ENCODE data around the gene LIPK. TPM values are rescaled to one million over a fixed set of nuclear protein-coding genes. Genes with fewer than 3 reads are reported as not detected.
A peak's percentile ranks its signal among the peaks of the same experiment; 100 is the strongest.
"Not testable (repeated sequence)": the region's sequence is repeated elsewhere in the genome, so short reads cannot be mapped to it uniquely, and the experiment has no call there.

LIPK gene, protein sequence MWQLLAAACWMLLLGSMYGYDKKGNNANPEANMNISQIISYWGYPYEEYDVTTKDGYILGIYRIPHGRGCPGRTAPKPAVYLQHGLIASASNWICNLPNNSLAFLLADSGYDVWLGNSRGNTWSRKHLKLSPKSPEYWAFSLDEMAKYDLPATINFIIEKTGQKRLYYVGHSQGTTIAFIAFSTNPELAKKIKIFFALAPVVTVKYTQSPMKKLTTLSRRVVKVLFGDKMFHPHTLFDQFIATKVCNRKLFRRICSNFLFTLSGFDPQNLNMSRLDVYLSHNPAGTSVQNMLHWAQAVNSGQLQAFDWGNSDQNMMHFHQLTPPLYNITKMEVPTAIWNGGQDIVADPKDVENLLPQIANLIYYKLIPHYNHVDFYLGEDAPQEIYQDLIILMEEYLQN
- polyA plus RNA-seq (ENCODE audit: insufficient read length in 3 of 3) = not detected
- long read RNA-seq, donor 1 = 0 reads
- long read RNA-seq, donor 2 = 0 reads
- long read RNA-seq, donor 3 = 0 reads
- long read RNA-seq, donor 4 = 0 reads
- long read RNA-seq, donor 5 = 0 reads
- long read RNA-seq, donor 6 = 0 reads
- long read RNA-seq, donor 7 = 0 reads
- long read RNA-seq, donor 8 = 0 reads
- long read RNA-seq, donor 9 = 0 reads
- long read RNA-seq, donor 10 = 0 reads
- long read RNA-seq, donor 11 = 0 reads
- long read RNA-seq, donor 12 = 0 reads
- long read RNA-seq, donor 13 = 0 reads
- long read RNA-seq, donor 14 = 0 reads
- long read RNA-seq, donor 15 = 0 reads
- long read RNA-seq, donor 16 = 0 reads

DNA sequence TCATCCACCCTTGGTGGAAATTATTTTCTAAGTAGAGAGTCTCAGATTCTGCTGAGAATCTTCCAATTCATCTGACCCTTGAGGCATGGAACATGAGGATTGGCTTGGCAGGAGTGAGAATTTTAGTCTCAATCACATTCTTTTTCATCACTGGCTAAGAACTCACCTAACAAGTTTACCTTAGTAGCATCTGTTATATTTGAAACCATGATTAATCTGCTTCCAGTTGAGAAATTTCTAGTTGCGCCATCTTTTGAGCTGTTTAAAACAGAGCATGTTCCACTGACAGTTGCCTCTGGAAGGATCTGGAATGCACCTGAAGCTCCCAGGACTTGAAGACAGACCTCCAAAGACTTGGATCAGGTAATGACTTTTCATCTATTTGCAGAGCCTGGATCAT is at the start of gene LIPK:
TSS of gene LIPK (plus strand) at position 292 of the 400 bp plus-strand sequence. CDS start 18,295 bp downstream, outside the sequence.
- DNase-seq = no peak

DNA sequence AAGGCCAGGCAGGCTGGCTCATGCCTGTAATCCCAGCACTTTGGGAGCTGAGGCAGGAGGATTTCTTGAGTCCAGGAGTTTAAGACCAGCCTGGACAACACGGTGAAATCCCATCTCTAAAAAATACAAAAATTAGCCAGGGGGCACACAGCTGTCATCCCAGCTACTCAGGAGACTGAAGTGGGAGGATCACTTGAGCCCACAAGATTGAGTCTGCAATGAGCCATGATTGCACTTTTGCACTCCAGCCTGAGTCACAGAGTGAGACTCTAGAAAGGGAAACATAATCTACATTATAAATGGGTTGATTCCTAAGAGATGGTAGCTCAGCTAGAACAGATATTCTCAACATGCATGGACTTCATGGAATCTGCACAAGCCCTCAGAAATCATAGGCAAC is 48.1 kb upstream of the LIPK start:
- no peak for DNase-seq

DNA sequence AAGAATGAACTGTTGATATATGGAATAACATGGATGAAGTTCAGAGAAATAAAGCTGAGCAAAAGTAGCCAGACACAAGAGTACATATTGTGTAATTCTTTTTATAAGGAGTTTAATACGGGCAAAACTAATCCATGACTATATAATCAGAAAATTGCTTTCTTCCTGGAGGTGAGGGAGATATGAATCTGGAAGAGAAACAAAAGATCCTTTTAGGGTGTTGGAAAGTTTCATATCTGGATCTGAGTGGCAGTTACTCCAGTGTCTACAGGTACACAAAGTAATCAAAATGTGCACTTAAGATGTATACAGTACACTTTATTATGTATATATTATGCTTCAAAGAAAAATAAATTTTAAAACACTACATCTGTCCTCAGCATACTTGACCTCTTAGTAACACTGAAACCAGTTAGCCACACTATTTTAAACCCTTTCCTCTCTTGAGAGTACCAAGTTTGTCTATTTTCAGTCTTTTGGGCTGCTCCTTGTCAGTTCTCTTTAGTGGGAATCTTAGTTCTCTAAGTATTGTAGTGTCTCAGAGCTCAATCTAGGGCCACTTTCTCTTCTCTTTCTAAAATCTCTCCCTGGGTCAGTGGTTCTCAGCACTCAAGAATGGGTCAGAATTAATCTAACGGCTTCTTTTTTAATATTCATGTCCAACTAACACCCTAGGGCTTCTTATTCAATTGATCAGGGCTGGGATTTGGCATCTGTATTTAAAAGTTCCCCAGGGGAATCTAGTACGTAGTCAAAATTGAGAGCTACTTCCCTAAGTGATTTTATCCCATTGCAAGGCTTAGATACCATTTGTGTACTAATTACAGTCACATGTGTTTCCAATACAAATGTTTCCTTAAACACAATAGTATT is 46.1 kb upstream of the LIPK start:
- no peak for DNase-seq

DNA sequence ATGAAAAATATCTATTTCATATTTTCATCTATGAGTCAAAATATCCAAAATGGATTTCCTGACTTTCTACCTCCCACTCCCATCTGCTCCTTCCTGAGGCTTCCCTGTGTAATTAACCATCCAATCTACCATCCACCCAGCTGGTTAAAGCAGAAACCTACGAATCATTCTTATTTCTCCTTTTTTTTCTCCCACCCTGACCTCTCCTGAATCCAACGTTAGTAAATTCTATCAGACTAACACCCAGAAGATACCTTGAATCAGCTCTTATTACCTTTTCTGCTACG is 45.5 kb upstream of the LIPK start:
- no peak for DNase-seq

DNA sequence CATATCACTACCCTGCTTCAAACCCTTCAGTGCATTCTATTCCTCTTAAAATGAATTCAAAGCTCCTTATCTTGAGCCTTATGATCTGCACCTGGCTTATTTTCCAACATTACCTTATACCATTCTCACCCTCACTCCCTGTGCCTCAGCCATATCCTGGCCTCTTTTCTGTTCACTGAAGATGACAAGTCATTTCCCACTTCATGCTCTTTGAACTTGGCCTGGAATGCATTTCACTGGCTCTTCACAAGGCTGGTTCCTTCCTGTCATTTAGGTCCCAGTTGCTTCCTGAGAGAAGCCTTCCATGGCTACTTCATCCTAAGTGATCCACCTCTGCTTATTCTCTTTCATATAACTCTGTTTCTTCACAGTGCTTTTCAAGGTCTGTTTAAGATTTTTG is 45.0 kb upstream of the LIPK start:
- DNase-seq = no peak

DNA sequence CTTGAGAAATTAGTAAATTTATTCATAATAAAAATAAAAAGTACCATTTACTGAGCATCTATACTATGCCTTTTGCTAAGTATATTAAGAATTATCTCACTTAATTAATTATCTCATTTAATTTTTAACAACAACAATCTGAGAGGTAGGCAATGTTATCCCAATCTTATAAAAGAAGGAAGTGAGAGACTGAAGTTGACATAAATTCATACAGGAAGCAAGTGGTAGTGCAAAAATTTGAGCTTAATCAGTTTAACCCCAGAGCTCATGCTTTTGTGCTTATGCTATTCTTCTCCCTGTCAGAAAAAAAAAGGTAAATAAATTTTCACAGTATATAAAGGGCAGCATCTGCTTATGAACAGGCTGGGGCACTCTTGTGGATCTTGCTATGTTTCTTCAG is 44.5 kb upstream of the LIPK start:
- DNase-seq = no peak

DNA sequence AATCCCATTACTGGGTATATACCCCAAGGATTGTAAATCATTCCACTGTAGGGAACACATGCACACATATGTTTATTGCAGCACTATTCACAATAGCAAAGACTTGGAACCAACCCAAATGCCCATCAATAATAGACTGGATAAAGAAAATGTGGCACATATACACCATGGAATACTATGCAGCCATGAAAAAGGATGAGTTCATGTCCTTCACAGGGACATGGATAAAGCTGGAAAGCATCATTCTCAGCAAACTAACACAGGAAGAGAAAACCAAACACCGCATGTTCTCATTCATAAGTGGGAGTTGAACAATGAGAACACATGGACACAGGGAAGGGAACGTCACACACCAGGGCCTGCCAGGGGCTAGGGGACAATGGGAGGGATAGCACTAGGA is 42.9 kb upstream of the LIPK start:
- not testable (repeated sequence) for DNase-seq

DNA sequence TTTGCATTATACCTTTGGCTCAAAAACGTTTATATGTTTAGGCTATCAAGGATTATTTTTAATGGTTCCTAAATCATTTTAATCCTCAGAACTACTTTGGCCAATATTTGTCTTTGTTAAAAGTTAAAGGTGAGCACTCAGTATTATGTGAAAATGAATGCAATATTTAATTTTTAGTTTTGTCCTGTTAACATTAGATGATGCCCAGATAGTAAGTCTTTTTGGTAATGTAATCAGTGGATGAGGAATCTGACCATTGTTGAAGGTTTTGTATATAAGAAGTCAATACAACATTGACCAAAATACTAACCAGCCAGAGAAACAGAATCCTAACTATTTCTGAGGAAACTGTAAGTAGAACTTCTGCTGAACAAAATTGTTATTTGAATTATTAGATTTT is 41.9 kb upstream of the LIPK start, which contains the start of gene LIPF:
TSS of gene LIPF (plus strand) at position 301 of the 400 bp plus-strand sequence. CDS start 2,856 bp downstream, outside the sequence.
- no peak for DNase-seq

DNA sequence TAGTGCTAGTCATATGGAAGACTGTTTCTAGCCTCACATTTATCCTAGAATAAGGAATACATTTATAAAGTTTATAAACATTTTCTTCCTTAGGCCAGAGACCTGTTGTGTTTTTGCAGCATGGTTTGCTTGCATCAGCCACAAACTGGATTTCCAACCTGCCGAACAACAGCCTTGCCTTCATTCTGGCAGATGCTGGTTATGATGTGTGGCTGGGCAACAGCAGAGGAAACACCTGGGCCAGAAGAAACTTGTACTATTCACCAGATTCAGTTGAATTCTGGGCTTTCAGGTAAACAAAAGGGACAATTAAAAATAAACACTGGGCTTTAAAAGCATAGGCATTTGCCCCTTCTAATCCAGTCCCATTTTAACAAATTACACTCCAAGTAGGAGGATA is 37.6 kb upstream of the LIPK start:
- DNase-seq = no peak

DNA sequence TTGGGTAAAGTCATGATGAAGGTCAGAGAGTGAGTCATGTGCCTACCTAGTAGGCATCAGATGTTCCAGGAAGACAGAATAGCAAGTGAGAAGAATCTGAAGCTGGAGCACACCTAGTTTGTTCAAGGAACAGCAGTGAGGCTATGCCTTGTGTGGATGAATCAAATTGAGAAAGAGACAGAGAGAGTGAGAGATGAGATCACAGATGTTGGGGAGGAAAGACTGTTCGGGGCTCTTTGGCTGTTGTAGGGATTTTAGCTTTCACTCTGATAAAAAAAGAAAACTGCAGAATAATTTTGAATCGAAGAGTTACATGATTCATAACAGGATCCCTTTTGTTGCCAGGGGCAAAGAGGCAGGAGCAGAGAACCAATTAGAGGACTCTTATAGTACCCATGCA is 35.6 kb upstream of the LIPK start:
- DNase-seq = no peak

DNA sequence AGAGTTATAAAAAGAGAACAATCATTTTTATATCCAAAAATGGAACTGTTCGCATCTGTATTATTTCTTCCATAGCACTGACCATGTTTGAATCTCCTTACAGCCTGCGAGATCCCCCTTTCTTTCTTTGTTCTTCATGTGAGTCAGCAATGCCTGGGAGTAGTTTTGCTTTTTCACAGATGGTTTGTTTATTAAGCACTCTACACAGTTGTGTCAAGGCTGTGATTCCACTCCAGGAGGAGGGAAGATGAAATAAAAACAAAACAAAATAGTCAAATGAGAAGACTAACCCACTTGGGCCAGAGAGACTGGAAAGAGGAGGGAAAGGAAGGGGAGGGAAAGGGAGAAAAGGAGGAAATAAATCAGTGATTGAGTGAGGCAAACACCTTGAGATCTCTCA is 34.0 kb upstream of the LIPK start:
- no peak for DNase-seq

DNA sequence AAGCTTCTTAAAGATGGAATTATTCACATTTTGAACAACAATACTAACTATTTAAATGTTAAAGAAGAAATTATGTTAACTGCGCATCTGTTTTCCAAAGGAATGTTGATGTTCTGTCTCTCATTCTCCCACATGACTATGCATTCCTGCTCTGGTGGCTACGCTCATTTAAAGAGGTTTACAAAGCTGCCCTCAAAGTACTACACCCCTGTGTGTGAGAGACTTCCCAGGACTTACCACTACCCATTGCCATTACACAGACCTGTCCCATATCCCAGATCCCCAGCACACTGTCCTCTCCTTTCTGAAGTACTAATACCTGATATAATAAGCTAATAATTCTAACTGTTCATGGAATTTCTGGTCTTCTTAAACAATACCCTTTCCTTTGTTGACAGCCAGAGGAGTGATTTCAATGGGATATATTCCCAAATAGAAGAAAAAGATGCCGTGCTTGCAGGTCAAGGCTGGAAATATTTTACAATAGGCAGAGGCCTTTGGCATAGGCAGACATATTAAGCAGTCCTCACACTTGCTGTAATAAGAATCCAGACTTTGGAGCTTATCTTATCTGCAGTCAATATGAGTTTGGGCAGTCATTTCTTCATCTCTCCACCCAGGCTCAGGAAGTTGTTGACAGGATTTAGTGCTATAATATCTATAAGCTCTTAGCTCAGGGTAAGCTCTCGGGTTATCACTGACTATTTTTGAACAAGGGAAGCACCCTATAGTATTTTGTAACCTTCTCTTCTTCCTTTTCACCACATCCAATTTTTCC is 29.6 kb upstream of the LIPK start:
- DNase-seq = no peak

DNA sequence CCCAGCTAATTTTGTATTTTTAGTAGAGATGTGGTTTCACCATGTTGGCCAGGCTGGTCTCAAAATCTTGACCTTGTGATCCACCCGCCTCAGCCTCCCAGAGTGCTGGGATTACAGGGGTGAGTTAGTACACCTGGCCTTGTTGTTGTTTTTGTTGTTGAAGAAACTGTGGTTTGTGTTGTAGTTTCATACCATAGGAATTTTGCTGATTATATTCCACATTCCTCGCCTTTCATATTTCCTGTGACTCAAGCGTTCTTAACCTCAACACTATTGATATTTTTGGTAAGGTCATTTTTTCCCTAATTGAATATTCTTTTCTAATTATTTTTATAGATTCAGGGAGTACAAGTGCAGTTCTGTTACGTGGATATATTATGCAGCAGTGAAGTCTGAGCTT is 25.1 kb upstream of the LIPK start:
- no peak for DNase-seq

DNA sequence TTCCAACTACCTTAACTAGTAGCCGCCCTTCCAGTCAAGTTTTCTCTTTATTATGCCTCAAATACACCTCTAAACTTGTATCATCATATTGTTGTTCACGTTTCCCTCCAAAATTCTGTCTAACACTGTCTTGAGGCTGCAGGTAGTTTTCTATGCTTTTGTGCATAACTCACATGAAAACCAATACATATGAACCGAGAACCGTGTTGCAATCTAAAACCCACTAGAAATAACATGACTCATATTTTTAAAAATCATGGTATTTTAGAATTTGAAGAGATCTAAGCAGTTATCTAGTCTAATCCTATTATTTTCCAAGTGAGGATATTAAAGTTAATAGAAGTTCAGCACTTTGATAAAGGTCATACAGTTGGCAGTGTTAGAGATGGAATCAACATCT is 23.6 kb upstream of the LIPK start:
- DNase-seq = no peak

DNA sequence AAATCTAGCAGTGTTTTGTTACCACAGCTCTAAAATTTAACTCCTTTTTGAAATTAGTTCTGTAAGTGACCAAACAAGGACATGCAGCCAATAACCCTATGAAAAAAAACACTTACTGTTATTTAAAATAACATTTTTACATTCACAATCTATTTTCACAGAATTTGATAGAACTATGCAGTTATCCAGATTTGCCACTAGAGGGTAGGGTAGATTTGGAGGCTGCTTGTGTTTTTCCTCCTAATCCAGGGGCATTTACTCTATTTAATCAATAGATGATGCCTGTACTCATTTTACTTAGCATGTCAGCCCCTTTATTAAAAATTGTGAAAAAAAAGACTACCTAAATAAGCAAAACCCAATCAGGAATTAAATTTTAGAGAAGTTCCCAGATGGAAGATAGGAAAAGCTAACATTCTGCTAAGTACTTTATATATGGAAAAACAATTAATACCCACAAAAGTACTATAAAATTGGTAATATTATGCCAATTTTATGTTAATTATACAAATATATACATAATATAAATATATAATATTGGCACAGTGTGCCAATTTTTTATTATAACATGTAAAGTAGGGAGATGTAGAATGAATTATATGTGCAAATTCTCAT is 18.1 kb upstream of the LIPK start:
- no peak for DNase-seq

DNA sequence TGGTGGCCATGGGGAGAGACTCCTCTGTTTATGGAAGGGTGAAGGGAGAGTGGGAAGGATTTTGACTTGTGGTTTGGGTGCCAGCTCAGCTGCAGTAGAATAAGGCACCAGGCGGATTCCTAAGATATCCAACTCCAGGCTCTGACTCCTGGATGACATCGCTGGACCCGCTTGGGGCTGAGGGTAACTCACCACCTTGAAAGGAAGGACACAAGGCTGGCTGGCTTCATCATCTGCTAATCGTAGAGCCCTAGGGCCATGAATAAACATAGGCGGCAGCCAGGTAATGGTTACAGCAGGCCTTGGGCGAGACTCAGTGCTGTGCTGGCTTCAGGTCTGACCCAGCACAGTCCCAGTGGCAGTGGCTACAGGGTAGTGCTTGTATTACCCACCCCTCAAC is 16.7 kb upstream of the LIPK start:
- no peak for DNase-seq

DNA sequence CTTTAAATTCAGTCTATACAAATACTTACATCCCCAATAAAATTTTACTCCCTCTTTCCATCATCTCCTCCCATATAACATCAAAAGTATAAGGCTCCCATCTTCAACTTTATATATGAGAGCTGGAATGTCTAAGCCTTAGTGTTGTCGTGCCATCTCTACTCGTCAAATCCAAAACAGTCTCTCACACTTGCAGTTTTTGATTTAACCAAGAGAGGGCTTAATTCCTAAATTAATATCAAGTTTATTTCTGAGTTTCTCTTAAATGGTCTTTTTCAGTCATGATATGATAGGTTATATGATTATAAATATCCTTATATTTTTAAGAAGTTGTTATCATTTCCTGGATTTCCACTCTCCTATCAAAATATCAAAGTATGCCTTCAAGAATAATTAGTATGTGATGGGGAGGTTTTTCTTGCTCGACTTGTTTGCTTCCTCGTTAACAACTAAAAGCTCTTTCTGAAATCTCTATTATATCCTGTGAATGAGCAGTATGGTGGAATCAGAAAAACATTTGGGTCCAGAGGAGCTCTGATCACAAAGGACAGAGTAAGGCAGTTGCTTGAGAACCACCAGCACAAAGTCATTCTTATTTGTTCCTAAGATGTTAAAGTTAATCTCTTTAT is 12.5 kb upstream of the LIPK start:
- no peak for DNase-seq

DNA sequence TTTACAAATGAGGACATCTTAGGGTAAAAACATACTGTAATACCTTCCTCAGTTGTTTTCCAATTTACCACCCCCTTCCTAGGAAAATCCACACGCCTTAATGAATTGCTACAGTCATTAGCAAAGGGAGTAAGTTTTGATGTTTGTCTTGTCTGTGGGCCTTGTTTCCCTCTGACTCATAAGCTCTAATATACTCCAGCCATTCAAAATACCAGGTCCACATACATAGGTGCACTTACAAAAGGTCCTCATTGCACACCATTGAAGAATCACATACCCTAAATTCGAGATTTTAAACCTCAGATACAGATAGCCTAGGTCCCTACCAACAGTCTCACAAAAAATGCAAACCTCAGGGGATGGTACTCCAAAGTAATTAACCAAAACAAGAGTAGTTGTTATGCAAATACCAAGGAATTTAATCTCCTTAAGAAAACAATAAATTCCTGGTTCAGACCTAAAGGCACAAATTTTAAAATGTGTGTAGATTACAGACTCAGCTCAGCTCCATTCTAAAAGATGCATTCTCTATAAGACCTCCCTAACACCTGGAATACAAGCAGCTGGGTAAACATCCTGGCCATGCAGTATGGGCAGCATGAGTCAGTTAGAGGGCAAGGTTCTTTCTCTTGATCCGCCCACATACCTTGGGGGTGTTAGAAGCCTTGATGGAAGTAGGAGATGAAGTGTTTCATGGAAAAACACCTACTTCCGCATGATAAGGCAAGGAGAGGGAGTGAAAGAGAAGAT is 3.0 kb upstream of the LIPK start:
- peak; percentile 30 for DNase-seq

DNA sequence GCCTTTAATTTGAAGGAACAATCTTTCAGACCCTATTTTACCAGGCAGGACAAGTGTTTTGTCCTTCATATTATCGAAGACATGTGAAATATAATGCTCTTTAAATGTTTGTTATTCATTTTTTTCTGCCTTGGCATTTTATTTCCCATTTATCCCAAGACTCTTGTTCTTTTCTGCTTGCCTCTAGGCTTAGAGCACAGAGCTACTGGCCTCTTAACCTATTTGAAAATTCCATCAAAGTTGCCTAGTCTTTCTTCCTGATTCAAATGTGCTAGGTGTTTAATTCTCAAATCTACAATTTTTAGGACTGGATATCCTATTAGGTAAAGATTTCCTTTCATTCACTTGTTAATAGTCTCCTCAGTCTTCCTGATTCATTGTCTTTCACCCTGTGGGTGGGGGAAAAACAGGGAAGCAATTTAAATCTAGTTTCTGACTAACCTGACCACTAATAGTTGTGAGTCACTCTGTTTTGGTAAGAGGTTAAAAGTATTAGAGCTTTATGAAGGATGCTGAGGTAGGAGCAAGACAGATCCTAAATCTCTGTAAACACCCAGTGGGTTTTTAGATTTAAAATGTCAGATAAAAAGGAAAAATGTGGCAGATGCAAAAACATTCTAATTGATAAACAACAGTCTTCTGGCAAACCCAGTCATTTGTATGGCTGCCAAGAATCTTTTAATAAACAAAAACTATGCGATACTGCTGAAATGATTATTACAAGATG is 1.5 kb downstream of the LIPK start:
- DNase-seq = no peak
